Activated CD4-positive, alpha-beta T cell treated with anti-CD3 and anti-CD28 coated beads for 4 hours (primary cell): ENCODE results near the gene CTRL.
A peak's percentile ranks its signal among the peaks of the same experiment; 100 is the strongest.

Experiments
- DNase-seq, 2 donors: peaks; one replicate each; pipeline ENCODE4 v3.0.0-alpha.2; 2020

The CTRL gene

GRCh38 chr16:67962135-67962534, 30.5 kb upstream of the CTRL start:
- DNase-seq, result no peak

GRCh38 chr16:67961551-67961957, 29.9 kb upstream of the CTRL start:
- DNase-seq, result no peak

- DNase-seq, result no peak
These were observed 28.1 kb upstream of the CTRL start for GRCh38 chr16:67959536-67960329.

GRCh38 chr16:67957622-67958021, 26.0 kb upstream of the CTRL start:
- no peak for DNase-seq

GRCh38 chr16:67954421-67955196, 22.9 kb upstream of the CTRL start:
- no peak for DNase-seq

GRCh38 chr16:67953641-67954375, 22.1 kb upstream of the CTRL start:
- no peak for DNase-seq

- no peak for DNase-seq
These were observed 19.8 kb upstream of the CTRL start for GRCh38 chr16:67951485-67951884.

GRCh38 chr16:67950335-67950843, 18.7 kb upstream of the CTRL start:
- DNase-seq, result no peak

- DNase-seq, result no peak
These were observed 18.0 kb upstream of the CTRL start for GRCh38 chr16:67949645-67950044.

- no peak for DNase-seq
These were observed 16.4 kb upstream of the CTRL start for GRCh38 chr16:67948015-67948414.

- no peak for DNase-seq
These were observed 15.4 kb upstream of the CTRL start for GRCh38 chr16:67946966-67947558.

- DNase-seq, result no peak
These were observed 14.5 kb upstream of the CTRL start for GRCh38 chr16:67946128-67946569.

GRCh38 chr16:67945392-67945933, 13.8 kb upstream of the CTRL start:
- DNase-seq, result no peak

- DNase-seq, result no peak
These were observed 13.2 kb upstream of the CTRL start for GRCh38 chr16:67944690-67945391.

GRCh38 chr16:67943619-67944504, 12.2 kb upstream of the CTRL start, which contains the start of gene LCAT:
LCAT (minus strand) TSS chr16:67944120; CDS start chr16:67944101, 19 bp downstream.
- no peak for DNase-seq

- no peak for DNase-seq
These were observed 11.6 kb upstream of the CTRL start for GRCh38 chr16:67943256-67943618.

GRCh38 chr16:67942510-67943255, 11.0 kb upstream of the CTRL start:
- DNase-seq, result no peak

- DNase-seq, result peak; percentile 29
These were observed 10.5 kb upstream of the CTRL start for GRCh38 chr16:67942200-67942509.

GRCh38 chr16:67941469-67942199, 10.0 kb upstream of the CTRL start:
- no peak for DNase-seq
